GM15510 (cell line): ENCODE data around the gene CD44.

Experiments
- POLR2A ChIP-seq: IDR thresholded peaks from 3 replicates; pipeline ENCODE4 v1.6.1; 2011; ENCODE audit warnings: borderline replicate concordance; ENCODE audit not compliant: insufficient read length; ENCODE audit errors: extremely low read depth

Gene CD44

GRCh38 chr11:35109827-35110226 lies 29.1 kb upstream of the CD44 start:
- no peak for TF ChIP-seq POLR2A

- no peak for TF ChIP-seq POLR2A
Measured at GRCh38 chr11:35111161-35112055, 27.6 kb upstream of the CD44 start.

GRCh38 chr11:35112056-35112845 lies 26.7 kb upstream of the CD44 start:
- no peak for TF ChIP-seq POLR2A

- no peak for TF ChIP-seq POLR2A
Measured at GRCh38 chr11:35112846-35113105, 26.2 kb upstream of the CD44 start.

- TF ChIP-seq POLR2A: no peak
Measured at GRCh38 chr11:35114906-35115687, 23.9 kb upstream of the CD44 start.

GRCh38 chr11:35115688-35116030 lies 23.3 kb upstream of the CD44 start:
- TF ChIP-seq POLR2A: no peak

GRCh38 chr11:35116245-35116644 lies 22.7 kb upstream of the CD44 start:
- TF ChIP-seq POLR2A: no peak

- no peak for TF ChIP-seq POLR2A
Measured at GRCh38 chr11:35116762-35117640, 22.0 kb upstream of the CD44 start.

GRCh38 chr11:35118906-35119305 lies 20.1 kb upstream of the CD44 start:
- TF ChIP-seq POLR2A: no peak

GRCh38 chr11:35121326-35121865 lies 17.6 kb upstream of the CD44 start:
- no peak for TF ChIP-seq POLR2A

GRCh38 chr11:35122308-35122707 lies 16.7 kb upstream of the CD44 start:
- TF ChIP-seq POLR2A: no peak

- peak; percentile 37 for TF ChIP-seq POLR2A
Measured at GRCh38 chr11:35126000-35126878, 12.7 kb upstream of the CD44 start.

GRCh38 chr11:35126879-35127581 lies 11.9 kb upstream of the CD44 start:
- no peak for TF ChIP-seq POLR2A

GRCh38 chr11:35127619-35128018 lies 11.4 kb upstream of the CD44 start:
- no peak for TF ChIP-seq POLR2A
